Anterior cingulate cortex (tissue), 58 donors: ENCODE measurements around the gene MIER3.

Source experiments
- DNase-seq, 58 donors: peaks; one replicate each; lab custom pipeline; 2025; lab: John Stamatoyannopoulos, UW

Gene MIER3

DNA sequence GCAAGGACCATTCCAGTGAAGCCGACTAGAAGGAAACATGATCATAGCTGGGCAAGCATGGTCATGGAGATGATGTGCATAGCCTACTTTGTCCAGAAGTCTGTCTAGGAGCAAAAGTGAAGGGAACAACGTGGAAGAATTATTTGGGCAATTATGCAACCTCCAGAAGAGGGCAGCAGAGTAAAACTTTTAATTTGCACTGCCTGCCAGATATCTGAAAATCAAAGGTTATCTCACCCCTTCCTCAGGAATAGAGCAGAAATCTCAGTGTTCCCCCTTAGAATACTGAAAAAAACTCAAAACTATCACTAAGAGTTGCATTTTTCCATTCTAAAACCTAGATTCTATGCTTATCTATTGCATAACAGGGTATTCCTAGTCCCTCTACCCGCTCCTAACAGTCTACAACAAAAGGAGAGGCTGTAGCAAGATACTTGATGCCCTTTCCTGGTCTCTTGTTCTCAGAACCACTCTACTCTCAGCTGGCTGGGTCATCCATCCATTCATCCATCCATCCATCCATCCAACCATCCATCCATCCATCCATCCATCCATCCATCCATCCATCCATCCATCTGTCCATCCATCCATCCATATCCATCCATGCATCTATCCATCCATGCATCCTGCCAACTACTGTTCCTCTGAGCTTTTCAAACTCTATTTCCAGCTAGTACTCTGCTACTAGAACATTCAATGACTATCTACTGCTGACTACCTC lies 50.9 kb downstream of the MIER3 start:
- peak in 7 of 58 donors; percentile 1 to 37 (median 4) for DNase-seq

DNA sequence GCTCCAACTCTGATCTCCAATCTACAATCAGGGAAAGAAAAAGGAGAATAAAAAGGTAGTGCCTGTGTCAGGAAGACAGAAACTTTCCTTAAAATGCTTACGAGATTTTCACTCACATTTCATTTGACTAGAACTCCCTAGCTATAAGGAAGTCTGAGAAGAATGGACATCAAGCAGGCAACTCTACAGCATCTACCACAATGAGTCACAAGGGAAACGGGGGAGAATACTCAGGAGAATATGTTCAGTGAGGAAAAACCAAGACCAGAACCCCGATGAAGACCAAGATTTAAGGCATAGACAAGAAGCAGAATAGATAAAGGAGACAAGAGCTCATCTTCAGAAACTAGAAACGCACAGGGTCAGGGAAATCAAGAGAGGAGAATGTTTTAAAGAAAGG lies 51.5 kb downstream of the MIER3 start:
- no peak for DNase-seq

DNA sequence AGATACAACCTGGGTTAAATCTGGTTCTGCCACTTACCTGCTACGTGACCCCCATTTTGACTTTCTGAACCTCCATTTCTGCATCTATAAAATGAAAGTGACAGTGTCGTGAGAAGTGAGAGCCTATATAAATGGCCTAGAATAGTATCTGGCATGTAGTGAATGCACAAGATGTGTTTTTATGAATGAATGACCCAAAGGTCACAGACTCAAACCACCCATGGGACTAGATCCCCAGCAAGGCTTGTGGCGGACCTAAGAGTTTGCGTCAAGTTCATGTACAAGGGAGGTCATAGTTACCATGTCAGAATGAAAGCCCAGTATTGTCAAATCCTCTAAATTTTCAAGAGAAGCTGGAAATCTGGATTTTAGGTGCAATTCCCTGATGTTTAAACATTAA lies 53.7 kb downstream of the MIER3 start:
- DNase-seq: no peak

DNA sequence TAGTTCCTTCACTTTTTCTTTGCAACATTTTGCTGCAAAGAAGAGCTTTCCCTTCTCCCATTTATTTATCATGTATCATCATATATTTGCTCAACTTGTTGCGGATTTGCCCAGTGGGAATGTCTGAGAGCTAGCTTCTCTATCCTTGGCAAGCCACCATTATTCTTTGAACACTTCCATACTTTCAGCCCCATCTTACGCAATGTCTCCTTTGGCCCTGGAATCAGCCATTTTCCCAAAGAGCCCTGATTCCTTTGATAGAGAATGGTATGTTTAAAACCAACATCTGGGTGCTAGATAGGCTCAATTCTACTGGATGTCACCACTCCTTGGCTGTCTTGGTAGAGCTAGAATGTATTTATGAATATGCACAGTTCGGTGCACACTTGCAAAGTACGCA lies 55.2 kb downstream of the MIER3 start:
- no peak for DNase-seq

DNA sequence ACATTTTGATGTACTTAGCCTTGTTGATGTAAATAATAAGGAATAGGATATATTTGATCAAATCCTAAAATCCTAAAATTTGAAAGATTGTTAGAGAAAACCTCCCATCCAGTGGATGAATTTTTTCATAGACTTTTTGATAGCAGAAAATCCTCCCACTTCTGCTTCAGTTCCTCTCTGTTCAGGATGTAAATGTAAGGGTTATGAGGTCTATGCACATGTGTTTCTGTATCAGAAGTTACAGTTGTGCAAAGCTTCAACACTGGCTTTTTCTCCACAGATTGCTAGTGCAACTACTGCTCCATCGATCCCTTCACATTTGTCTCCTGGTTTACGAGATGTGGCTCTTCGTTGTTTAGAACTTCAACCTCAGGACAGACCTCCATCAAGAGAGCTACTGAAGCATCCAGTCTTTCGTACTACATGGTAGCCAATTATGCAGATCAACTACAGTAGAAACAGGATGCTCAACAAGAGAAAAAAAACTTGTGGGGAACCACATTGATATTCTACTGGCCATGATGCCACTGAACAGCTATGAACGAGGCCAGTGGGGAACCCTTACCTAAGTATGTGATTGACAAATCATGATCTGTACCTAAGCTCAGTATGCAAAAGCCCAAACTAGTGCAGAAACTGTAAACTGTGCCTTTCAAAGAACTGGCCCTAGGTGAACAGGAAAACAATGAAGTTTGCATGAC lies 58.5 kb downstream of the MIER3 start:
- DNase-seq: no peak

DNA sequence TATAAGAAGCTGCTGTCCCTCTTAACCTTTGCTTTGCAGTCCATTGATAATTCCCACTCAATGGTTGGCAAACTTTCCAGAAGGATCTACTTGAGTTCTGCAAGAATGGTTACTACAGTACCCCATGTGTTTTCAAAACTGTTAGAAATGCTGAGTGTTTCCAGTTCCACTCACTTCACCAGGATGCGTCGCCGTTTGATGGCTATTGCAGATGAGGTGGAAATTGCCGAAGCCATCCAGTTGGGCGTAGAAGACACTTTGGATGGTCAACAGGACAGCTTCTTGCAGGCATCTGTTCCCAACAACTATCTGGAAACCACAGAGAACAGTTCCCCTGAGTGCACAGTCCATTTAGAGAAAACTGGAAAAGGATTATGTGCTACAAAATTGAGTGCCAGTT lies 70.4 kb downstream of the MIER3 start:
- DNase-seq: no peak

DNA sequence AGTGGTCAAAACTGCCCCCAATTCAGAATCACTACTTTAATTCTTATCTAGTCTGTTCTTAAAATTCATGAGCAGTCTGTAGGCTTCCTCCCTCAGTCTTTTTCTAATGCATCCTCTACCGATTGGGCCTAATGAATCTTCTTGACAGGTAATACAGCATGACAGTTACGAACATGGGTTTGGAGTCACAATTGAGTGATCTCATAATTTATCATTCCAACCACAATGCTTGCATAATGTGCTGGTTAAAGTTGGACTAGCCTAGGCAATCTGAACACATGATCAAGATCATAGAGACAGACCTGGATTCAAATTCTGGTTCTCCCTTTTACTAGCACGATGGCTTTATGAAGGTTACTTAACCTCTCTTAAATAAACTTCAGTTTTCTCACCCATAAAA lies 75.6 kb downstream of the MIER3 start:
- DNase-seq: no peak

DNA sequence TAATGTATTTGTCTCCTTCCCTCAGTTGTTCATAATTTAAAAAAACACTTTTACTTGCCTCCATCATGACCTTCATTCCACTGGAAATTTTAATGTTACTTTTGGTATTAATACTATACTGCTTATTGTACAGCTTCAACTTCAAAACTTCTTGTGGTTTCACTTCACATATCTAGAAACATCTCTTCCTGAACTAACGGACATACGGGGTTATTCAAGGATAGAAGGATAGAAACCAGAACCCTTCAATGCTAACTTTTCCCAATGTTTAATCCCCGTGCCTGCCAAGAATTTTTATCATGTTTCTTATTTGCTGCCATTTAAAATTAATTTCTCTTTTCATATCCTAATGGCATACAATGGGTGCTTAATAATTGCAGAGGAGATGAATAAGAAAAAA lies 78.9 kb downstream of the MIER3 start:
- no peak for DNase-seq

DNA sequence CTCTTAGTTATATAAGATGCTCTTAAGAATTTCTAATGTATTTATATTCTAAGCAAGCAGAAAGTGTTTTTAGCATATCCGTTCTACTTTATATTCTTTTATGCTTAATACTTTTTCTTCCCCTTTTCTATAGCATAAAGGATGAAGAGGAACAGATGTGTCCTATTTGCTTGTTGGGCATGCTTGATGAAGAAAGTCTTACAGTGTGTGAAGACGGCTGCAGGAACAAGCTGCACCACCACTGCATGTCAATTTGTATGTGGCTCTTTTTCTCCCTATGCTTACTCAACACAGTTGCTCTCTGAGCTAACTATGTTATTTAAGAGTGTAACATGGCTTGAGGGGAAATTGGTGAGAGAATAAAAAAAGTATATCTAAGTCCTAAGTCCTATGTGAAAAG lies 80.1 kb downstream of the MIER3 start:
- no peak for DNase-seq
